SHP77 treated with DMSO at 0.1 percent for 48 hours (cell line): ENCODE measurements around the gene KLF15.

ENCODE experiments used
- DNase-seq: peaks from one replicate; lab custom pipeline; 2025; lab: John Stamatoyannopoulos, UW

The KLF15 gene

GRCh38 chr3:126306397-126306796 lies 50.8 kb downstream of the KLF15 start:
- no peak for DNase-seq

GRCh38 chr3:126305427-126305826 lies 51.8 kb downstream of the KLF15 start:
- DNase-seq: no peak

GRCh38 chr3:126304704-126305103 lies 52.5 kb downstream of the KLF15 start:
- no peak for DNase-seq

GRCh38 chr3:126304291-126304690 lies 52.9 kb downstream of the KLF15 start:
- DNase-seq: no peak

- no peak for DNase-seq
Observed at GRCh38 chr3:126303272-126303671, 53.9 kb downstream of the KLF15 start.

GRCh38 chr3:126300761-126301481 lies 56.3 kb downstream of the KLF15 start:
- DNase-seq: no peak

- DNase-seq: no peak
Observed at GRCh38 chr3:126300001-126300760, 57.0 kb downstream of the KLF15 start.

GRCh38 chr3:126295407-126295939 lies 61.7 kb downstream of the KLF15 start:
- DNase-seq: no peak

GRCh38 chr3:126294211-126294808 lies 62.9 kb downstream of the KLF15 start:
- no peak for DNase-seq

- no peak for DNase-seq
Observed at GRCh38 chr3:126293370-126294082, 63.7 kb downstream of the KLF15 start.
